PC-9 (cell line): Measurements from ENCODE around the gene TMEM132D. TPM values are rescaled to one million over a fixed set of nuclear protein-coding genes. Genes with fewer than 3 reads are reported as not detected.

ENCODE experiments used
- BruUV-seq: library from RNA; stranded (reverse); fragments of 400-500 nt; replicated peaks from 2 replicates; lab custom pipeline; 2021; lab: Mats Ljungman, UMichigan
- CTCF ChIA-PET: fragments of 300-600 bp; sonication (Branson Sonifier 250); formaldehyde crosslinking; loops from one replicate; lab custom pipeline; 2022; ENCODE audit warnings: antibody characterized with exemption; lab: Charles Lee
- POLR2A ChIA-PET: fragments of 300-600 bp; sonication (Branson Sonifier 250); formaldehyde crosslinking; loops from one replicate; lab custom pipeline; 2022; ENCODE audit warnings: antibody characterized with exemption; ENCODE audit not compliant: unreplicated experiment; lab: Charles Lee
- DNase-seq, 2 experiments: peaks; one replicate each; pipeline versions ENCODE4 v3.0.0 to v3.0.0-alpha.2; 2015 to 2022; ENCODE audit warnings: mixed read lengths in 1 of 2
- H2AFZ ChIP-seq: fragments of 200-600 bp; sonication (generic); 2 replicates; pipeline ENCODE4 v1.8.1; 2017; ENCODE audit warnings: antibody characterized with exemption
- H3F3A ChIP-seq: fragments of 200-600 bp; sonication (generic); 2 replicates; pipeline ENCODE4 v1.8.1; 2017; ENCODE audit warnings: antibody characterized with exemption, mild to moderate bottlenecking, low read depth; ENCODE audit not compliant: insufficient read depth
- H3K27ac ChIP-seq: fragments of 200-600 bp; sonication (generic); 2 replicates; pipeline ENCODE4 v1.6.1; 2016; ENCODE audit warnings: mixed run types
- H3K27me3 ChIP-seq: fragments of 200-600 bp; sonication (generic); 2 replicates; pipeline ENCODE4 v1.6.1; 2016; ENCODE audit warnings: low read depth, mixed run types; ENCODE audit not compliant: insufficient read depth
- H3K36me3 ChIP-seq: fragments of 200-600 bp; sonication (generic); 2 replicates; pipeline ENCODE4 v1.6.1; 2016; ENCODE audit warnings: low read depth, mixed run types
- H3K4me1 ChIP-seq: fragments of 200-600 bp; sonication (generic); replicated peaks from 2 replicates; pipeline ENCODE4 v1.6.1; 2016; ENCODE audit warnings: mixed run types; ENCODE audit not compliant: insufficient read depth
- H3K4me2 ChIP-seq: fragments of 200-600 bp; sonication (generic); 2 replicates; pipeline ENCODE4 v1.6.1; 2017; ENCODE audit warnings: mixed run types
- H3K4me3 ChIP-seq: fragments of 200-600 bp; sonication (generic); 2 replicates; pipeline ENCODE4 v1.6.1; 2016; ENCODE audit warnings: mixed run types
- H3K79me2 ChIP-seq: fragments of 200-600 bp; sonication (generic); 2 replicates; pipeline ENCODE4 v1.6.1; 2017; ENCODE audit warnings: low read depth, mixed run types
- H3K9me2 ChIP-seq: fragments of 200-600 bp; sonication (generic); 2 replicates; pipeline ENCODE4 v1.8.1; 2017; ENCODE audit warnings: mild to moderate bottlenecking; ENCODE audit not compliant: insufficient read depth
- H3K9me3 ChIP-seq: fragments of 200-600 bp; sonication (generic); 2 replicates; pipeline ENCODE4 v1.8.1; 2016; ENCODE audit warnings: low read depth; ENCODE audit not compliant: insufficient read depth
- H4K20me1 ChIP-seq: fragments of 200-600 bp; sonication (generic); 2 replicates; pipeline ENCODE4 v1.8.1; 2017; ENCODE audit not compliant: insufficient read depth
- CTCF ChIP-seq: fragments of 200-600 bp; sonication (generic); conservative IDR thresholded peaks from 2 replicates; pipeline ENCODE4 v1.6.1; 2017; ENCODE audit warnings: mixed run types, antibody characterized with exemption, mild to moderate bottlenecking, moderate library complexity
- EZH2 ChIP-seq: fragments of 200-600 bp; sonication (generic); IDR thresholded peaks from 2 replicates; pipeline ENCODE4 v1.8.0; 2017; ENCODE audit warnings: antibody characterized with exemption, low read depth
- intact Hi-C: fragments of 100-400 bp; cut with micrococcal nuclease; formaldehyde crosslinking; loops from one replicate; pipeline ENCODE4 v1.10.0; 2022; ENCODE audit not compliant: unreplicated experiment
- total RNA-seq: library from RNA; stranded (reverse); gene quantifications from 2 replicates; pipeline ENCODE4 v1.2.3, GENCODE V29; 2021

The TMEM132D gene
- total RNA-seq, 1 experiment from 2014 or later: not detected

GRCh38 chr12:129363041-129363440 is 540.8 kb downstream of the TMEM132D start:
- no peaks in the 10 kb centered on the region for H3K79me2 ChIP-seq
- POLR2A ChIA-PET: no interaction called here

DNA sequence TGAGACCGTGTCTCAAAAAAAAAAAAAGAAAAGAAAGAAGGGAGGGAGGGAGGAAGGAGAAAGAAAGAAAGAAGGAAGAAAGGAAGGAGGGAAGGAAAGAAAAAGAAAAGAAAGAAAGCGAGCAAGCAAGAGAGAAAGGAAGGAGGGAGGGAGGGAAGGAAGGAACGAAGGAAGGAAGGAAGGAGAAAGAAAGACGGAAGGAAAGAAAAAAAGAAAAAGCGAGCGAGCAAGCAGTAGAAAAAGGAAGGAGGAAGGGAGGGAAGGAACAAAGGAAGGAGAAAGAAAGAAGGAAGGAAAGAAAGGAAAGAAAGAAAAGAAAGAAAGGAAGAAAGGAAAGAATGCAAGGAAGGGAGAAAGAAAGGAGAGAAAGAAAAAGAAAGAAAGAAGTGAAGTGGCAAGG is 546.6 kb downstream of the TMEM132D start:
- Histone ChIP-seq H3K36me3 (no peaks in the 10 kb centered on the region), H3F3A (no peaks in the 10 kb centered on the region), H2AFZ (no peak overlapping the region), H3K79me2 (no peaks in the 10 kb centered on the region), H4K20me1 (no peaks in the 10 kb centered on the region), H3K27me3 (peaks cover 18% of the 10 kb centered on the region; the same call in 1 of the 2 replicates), H3K9me2 (no peaks in the 10 kb centered on the region), H3K27ac (no peak overlapping the region), H3K4me1 (no peaks in the 10 kb centered on the region), H3K9me3 (no peaks in the 10 kb centered on the region), H3K4me2 (no peak overlapping the region), H3K4me3 (no peak overlapping the region)
- DNase-seq: no peak
- intact Hi-C loops: no loop called here
- TF ChIP-seq CTCF (no peak), EZH2 (no peak)
- BruUV-seq: no TSS peak
- CTCF ChIA-PET: no interaction called here
- POLR2A ChIA-PET: no interaction called here

More at GRCh38 chr12:129363041-129363440, 540.8 kb downstream of the TMEM132D start:
- no peak for DNase-seq
- CTCF ChIA-PET: no interaction called here
- no peaks in the 10 kb centered on the region for H3K4me1 ChIP-seq
- H3K9me2 ChIP-seq: no peaks in the 10 kb centered on the region
- TF ChIP-seq EZH2 (no peak), CTCF (no peak)
- H3K4me3 ChIP-seq: no peak overlapping the region
- no peaks in the 10 kb centered on the region for H4K20me1 ChIP-seq
- H2AFZ ChIP-seq: no peak overlapping the region
- no peaks in the 10 kb centered on the region for H3K36me3 ChIP-seq
- BruUV-seq: no TSS peak
- no peak overlapping the region for H3K4me2 ChIP-seq
- peaks cover 9% of the 10 kb centered on the region; the same call in 1 of the 2 replicates for H3K27me3 ChIP-seq
- H3F3A ChIP-seq: no peaks in the 10 kb centered on the region
- intact Hi-C loops: no loop called here
- no peak overlapping the region for H3K27ac ChIP-seq
- H3K9me3 ChIP-seq: no peaks in the 10 kb centered on the region

- Histone ChIP-seq H3K9me3 (no peaks in the 10 kb centered on the region), H3F3A (no peaks in the 10 kb centered on the region), H3K4me2 (no peak overlapping the region), H3K4me1 (no peaks in the 10 kb centered on the region), H3K79me2 (no peaks in the 10 kb centered on the region), H3K27me3 (peaks cover 26% of the 10 kb centered on the region), H3K9me2 (no peaks in the 10 kb centered on the region), H3K36me3 (no peaks in the 10 kb centered on the region), H2AFZ (no peak overlapping the region), H3K27ac (no peak overlapping the region), H3K4me3 (no peak overlapping the region), H4K20me1 (no peaks in the 10 kb centered on the region)
- no peak for DNase-seq
- ChIA-PET CTCF (no interaction called here), POLR2A (no interaction called here)
- BruUV-seq: no TSS peak
- intact Hi-C loops: no loop called here
- TF ChIP-seq CTCF: no peak
Observed at GRCh38 chr12:129351481-129351880, 552.3 kb downstream of the TMEM132D start.
